SK-N-SH treated with all-trans-retinoic acid at 6 μM for 48 hours (cell line): Measurements from ENCODE around the gene ADAMTSL3.

Source experiments
- ATAC-seq: fragments of 200-7000 bp; cut with Tn5 transposase; 3 replicates; pipeline ENCODE4 v1.9.1; 2020; ENCODE audit warnings: mild to moderate bottlenecking, moderate library complexity
- ARNTL ChIP-seq: fragments of 450-650 bp; formaldehyde crosslinking; IDR thresholded peaks from 2 replicates; pipeline ENCODE4 v1.5.0; 2020; ENCODE audit warnings: low read depth, mild to moderate bottlenecking, moderate library complexity, borderline replicate concordance
- BACH2 ChIP-seq: fragments of 250-450 bp; sonication (Bioruptor Pico); IDR thresholded peaks from 2 replicates; pipeline ENCODE4 v1.9.0; 2021; ENCODE audit warnings: mild to moderate bottlenecking, borderline replicate concordance
- CREB5 ChIP-seq: fragments of 250-450 bp; sonication (Bioruptor Pico); IDR thresholded peaks from 2 replicates; pipeline ENCODE4 v1.5.1; 2020; ENCODE audit warnings: low read depth, mild to moderate bottlenecking, moderate library complexity
- CSRNP3 ChIP-seq: fragments of 250-450 bp; sonication (Bioruptor Pico); IDR thresholded peaks from 2 replicates; pipeline ENCODE4 v1.5.1; 2021; ENCODE audit warnings: mild to moderate bottlenecking, moderate library complexity
- ESRRG ChIP-seq: fragments of 250-450 bp; sonication (Bioruptor Pico); IDR thresholded peaks from 2 replicates; pipeline ENCODE4 v1.6.1; 2021; ENCODE audit warnings: mild to moderate bottlenecking
- GLIS3 ChIP-seq: fragments of 250-450 bp; sonication (Bioruptor Pico); IDR thresholded peaks from 2 replicates; pipeline ENCODE4 v1.5.0; 2020; ENCODE audit warnings: mild to moderate bottlenecking, moderate library complexity
- ISL1 ChIP-seq: fragments of 250-450 bp; sonication (Bioruptor Pico); IDR thresholded peaks from 2 replicates; pipeline ENCODE4 v2.1.2; 2022; ENCODE audit warnings: mild to moderate bottlenecking, moderate library complexity
- OSR1 ChIP-seq: fragments of 250-450 bp; sonication (Bioruptor Pico); IDR thresholded peaks from 2 replicates; pipeline ENCODE4 v1.8.0; 2022; ENCODE audit warnings: moderate library complexity, mild to moderate bottlenecking, inconsistent platforms
- POU6F1 ChIP-seq: fragments of 250-450 bp; sonication (Bioruptor Pico); IDR thresholded peaks from 2 replicates; pipeline ENCODE4 v1.8.0; 2021; ENCODE audit warnings: low read depth, mild to moderate bottlenecking, moderate library complexity, borderline replicate concordance
- PPARA ChIP-seq: fragments of 250-450 bp; sonication (Bioruptor Pico); IDR thresholded peaks from 2 replicates; pipeline ENCODE4 v1.5.0; 2020; ENCODE audit warnings: mild to moderate bottlenecking, borderline replicate concordance
- RARB ChIP-seq: fragments of 250-450 bp; sonication (Bioruptor Pico); IDR thresholded peaks from 2 replicates; pipeline ENCODE4 v1.8.0; 2021; ENCODE audit warnings: mild to moderate bottlenecking, moderate library complexity
- SNAI2 ChIP-seq: fragments of 250-450 bp; sonication (Bioruptor Pico); IDR thresholded peaks from 2 replicates; pipeline ENCODE4 v1.5.0; 2020; ENCODE audit warnings: mild to moderate bottlenecking, moderate library complexity
- TCF4 ChIP-seq: fragments of 250-450 bp; sonication (Bioruptor Pico); IDR thresholded peaks from 2 replicates; pipeline ENCODE4 v1.8.0; 2021; ENCODE audit warnings: mild to moderate bottlenecking, moderate library complexity, borderline replicate concordance
- TOX ChIP-seq: fragments of 250-450 bp; sonication (Bioruptor Pico); IDR thresholded peaks from 2 replicates; pipeline ENCODE4 v1.8.0; 2021; ENCODE audit warnings: mild to moderate bottlenecking, moderate library complexity, borderline replicate concordance
- TSHZ2 ChIP-seq: fragments of 250-450 bp; sonication (Bioruptor Pico); IDR thresholded peaks from 2 replicates; pipeline ENCODE4 v1.5.0; 2020; ENCODE audit warnings: mild to moderate bottlenecking, moderate library complexity
- ZC3H10 ChIP-seq: fragments of 250-450 bp; sonication (Bioruptor Pico); IDR thresholded peaks from 2 replicates; pipeline ENCODE4 v1.5.1; 2021; ENCODE audit warnings: mild to moderate bottlenecking, moderate library complexity
- ZFP30 ChIP-seq: fragments of 450-650 bp; formaldehyde crosslinking; IDR thresholded peaks from 2 replicates; pipeline ENCODE4 v1.5.0; 2022; ENCODE audit warnings: mild to moderate bottlenecking, moderate library complexity
- ZNF565 ChIP-seq: fragments of 450-650 bp; formaldehyde crosslinking; conservative IDR thresholded peaks from 2 replicates; pipeline ENCODE4 v1.5.0; 2020; ENCODE audit warnings: low read depth, mild to moderate bottlenecking, moderate library complexity
- ZNF70 ChIP-seq: fragments of 450-650 bp; formaldehyde crosslinking; IDR thresholded peaks from 2 replicates; pipeline ENCODE4 v1.5.0; 2020; ENCODE audit warnings: mild to moderate bottlenecking, moderate library complexity
- ZNF8 ChIP-seq: fragments of 450-650 bp; formaldehyde crosslinking; IDR thresholded peaks from 2 replicates; pipeline ENCODE4 v1.5.0; 2020; ENCODE audit warnings: mild to moderate bottlenecking, moderate library complexity

Gene ADAMTSL3

GRCh38 chr15:83947156-83947555 lies 293.2 kb downstream of the ADAMTSL3 start:
- TF ChIP-seq PPARA (CRISPR knock-in tag) (no peak), ZNF565 (CRISPR knock-in tag) (no peak), ZNF70 (CRISPR knock-in tag) (no peak), ISL1 (CRISPR knock-in tag) (no peak)
- TF ChIP-seq, all 23 proteins: peak for 0

GRCh38 chr15:83954506-83954905 lies 300.6 kb downstream of the ADAMTSL3 start:
- TF ChIP-seq CSRNP3 (CRISPR knock-in tag), result no peak
- TF ChIP-seq ISL1 (CRISPR knock-in tag), result no peak
- ATAC-seq, result no peak

More at GRCh38 chr15:83947156-83947555, 293.2 kb downstream of the ADAMTSL3 start:
- ATAC-seq, result no peak

- no peak for TF ChIP-seq PPARA (CRISPR knock-in tag)
- TF ChIP-seq ZFP30 (CRISPR knock-in tag), result no peak
- no peak for TF ChIP-seq TCF4 (CRISPR knock-in tag)
- TF ChIP-seq OSR1 (CRISPR knock-in tag), result no peak
- TF ChIP-seq CREB5 (CRISPR knock-in tag), result no peak
- TF ChIP-seq BACH2 (CRISPR knock-in tag), result no peak
- no peak for TF ChIP-seq CSRNP3 (CRISPR knock-in tag)
- no peak for TF ChIP-seq ISL1 (CRISPR knock-in tag)
- no peak for TF ChIP-seq TSHZ2 (CRISPR knock-in tag)
- TF ChIP-seq GLIS3 (CRISPR knock-in tag), result no peak
- no peak for TF ChIP-seq TOX (CRISPR knock-in tag)
- TF ChIP-seq ARNTL (CRISPR knock-in tag), result no peak
- no peak for TF ChIP-seq ESRRG
- no peak for TF ChIP-seq ZNF70 (CRISPR knock-in tag)
- no peak for TF ChIP-seq ZNF8 (CRISPR knock-in tag)
- TF ChIP-seq ZC3H10 (CRISPR knock-in tag), result no peak
- TF ChIP-seq POU6F1 (CRISPR knock-in tag), result no peak
- no peak for TF ChIP-seq RARB (CRISPR knock-in tag)
- no peak for ATAC-seq
Measured at GRCh38 chr15:83955806-83956265, 301.9 kb downstream of the ADAMTSL3 start.

- ATAC-seq, result no peak
- TF ChIP-seq ZNF565 (CRISPR knock-in tag) (no peak), SNAI2 (CRISPR knock-in tag) (no peak), ZC3H10 (CRISPR knock-in tag) (no peak), TCF4 (CRISPR knock-in tag) (no peak), ZNF70 (CRISPR knock-in tag) (no peak), OSR1 (CRISPR knock-in tag) (no peak), TSHZ2 (CRISPR knock-in tag) (no peak), POU6F1 (CRISPR knock-in tag) (no peak), GLIS3 (CRISPR knock-in tag) (no peak)
Measured at GRCh38 chr15:83956887-83957286, 303.0 kb downstream of the ADAMTSL3 start.
